ENCODE data around the gene NEK1.

- TF ChIP-seq CTCF (conservative IDR thresholded peaks at IDR 0.05 in 1 of 2, IDR thresholded peaks at IDR 0.05 in 1 of 2; ENCODE audit: extremely low read depth in 1 of 2, insufficient read depth in 1 of 2, low read depth in 1 of 2, low read length in 2 of 2), result no peak
- no peak for TF ChIP-seq EZH2 (IDR thresholded peaks at IDR 0.05; ENCODE audit: borderline replicate concordance, low read length)
These were observed 3.2 kb upstream of the NEK1 start for GRCh38 chr4:169615467-169616106.
